ENCODE results near the gene SLCO1B1. TPM values are rescaled to one million over a fixed set of nuclear protein-coding genes. Genes with fewer than 3 reads are reported as not detected.

The SLCO1B1 gene
- total RNA-seq, 1 experiment from 2014 or later, result not detected

DNA sequence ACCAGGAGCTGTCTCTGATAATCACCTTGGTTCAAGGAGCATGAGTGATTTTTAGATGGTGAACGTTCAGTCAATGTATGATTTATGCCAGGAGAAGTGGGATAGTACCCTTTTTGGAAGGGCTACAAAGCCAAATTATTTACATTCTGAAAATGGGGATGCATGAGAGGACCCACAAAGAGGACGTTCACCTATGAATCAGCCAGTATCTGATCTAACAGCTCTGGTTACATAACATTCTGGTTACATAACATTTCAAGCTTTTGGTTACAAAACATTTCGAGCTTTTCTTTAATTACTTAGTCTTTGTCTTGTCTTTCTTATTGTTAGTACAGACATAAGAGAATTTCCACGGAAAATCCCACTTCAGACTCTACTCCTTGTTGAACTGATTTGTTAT, 134.9 kb downstream of the SLCO1B1 start:
- Mint-ChIP-seq H3K9me3 (ENCODE audit: unreplicated experiment) (peaks cover 8% of the 10 kb centered on the region), H3K4me1 (ENCODE audit: insufficient read depth, unreplicated experiment) (no peaks in the 10 kb centered on the region), H3K36me3 (ENCODE audit: insufficient read depth, unreplicated experiment) (no peaks in the 10 kb centered on the region), H3K4me3 (ENCODE audit: unreplicated experiment) (no peak overlapping the region), H3K27ac (ENCODE audit: low read depth, unreplicated experiment) (no peak overlapping the region), H3K27me3 (ENCODE audit: insufficient read depth, unreplicated experiment) (peaks cover 25% of the 10 kb centered on the region)
- POLR2A ChIA-PET, result no interaction called here
- intact Hi-C loops (cut with micrococcal nuclease), result no loop called here
- TF ChIP-seq, protein P1, sequence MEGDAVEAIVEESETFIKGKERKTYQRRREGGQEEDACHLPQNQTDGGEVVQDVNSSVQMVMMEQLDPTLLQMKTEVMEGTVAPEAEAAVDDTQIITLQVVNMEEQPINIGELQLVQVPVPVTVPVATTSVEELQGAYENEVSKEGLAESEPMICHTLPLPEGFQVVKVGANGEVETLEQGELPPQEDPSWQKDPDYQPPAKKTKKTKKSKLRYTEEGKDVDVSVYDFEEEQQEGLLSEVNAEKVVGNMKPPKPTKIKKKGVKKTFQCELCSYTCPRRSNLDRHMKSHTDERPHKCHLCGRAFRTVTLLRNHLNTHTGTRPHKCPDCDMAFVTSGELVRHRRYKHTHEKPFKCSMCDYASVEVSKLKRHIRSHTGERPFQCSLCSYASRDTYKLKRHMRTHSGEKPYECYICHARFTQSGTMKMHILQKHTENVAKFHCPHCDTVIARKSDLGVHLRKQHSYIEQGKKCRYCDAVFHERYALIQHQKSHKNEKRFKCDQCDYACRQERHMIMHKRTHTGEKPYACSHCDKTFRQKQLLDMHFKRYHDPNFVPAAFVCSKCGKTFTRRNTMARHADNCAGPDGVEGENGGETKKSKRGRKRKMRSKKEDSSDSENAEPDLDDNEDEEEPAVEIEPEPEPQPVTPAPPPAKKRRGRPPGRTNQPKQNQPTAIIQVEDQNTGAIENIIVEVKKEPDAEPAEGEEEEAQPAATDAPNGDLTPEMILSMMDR (IDR thresholded peaks at IDR 0.05; ENCODE audit: unreplicated experiment), result no peak
- BruUV-seq (replicated peaks), result no TSS peak
- DNase-seq (ENCODE audit: unreplicated experiment), result no peak
- CTCF ChIA-PET, result interaction anchor here (0.6 to 1.0 kb wide), 2 partner anchors 30 to 295 kb away, joined by 3 read pairs; no protein-coding TSS in a partner anchor

DNA sequence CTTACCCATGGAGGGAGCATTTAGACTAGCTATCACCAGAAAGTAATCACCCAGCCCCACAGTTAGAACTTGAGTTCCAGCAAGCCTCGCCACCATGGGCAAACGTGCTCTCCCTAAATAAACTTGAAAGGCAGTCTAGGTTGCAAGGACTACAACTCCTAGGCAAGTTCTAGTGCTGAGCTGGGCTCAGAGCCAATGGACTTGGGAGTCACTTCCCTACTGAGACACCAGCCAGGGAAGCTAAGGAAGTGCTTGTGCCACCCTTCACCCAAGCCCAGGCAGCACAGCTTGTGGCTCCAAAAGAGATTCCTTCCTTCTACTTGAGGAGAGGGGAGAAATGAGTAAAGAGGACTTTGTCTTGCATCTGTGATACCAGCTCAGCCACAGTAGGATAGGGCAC, 145.8 kb downstream of the SLCO1B1 start:
- Mint-ChIP-seq H3K36me3 (ENCODE audit: insufficient read depth, unreplicated experiment) (no peaks in the 10 kb centered on the region), H3K9me3 (ENCODE audit: unreplicated experiment) (no peaks in the 10 kb centered on the region), H3K4me3 (ENCODE audit: unreplicated experiment) (no peak overlapping the region), H3K27me3 (ENCODE audit: insufficient read depth, unreplicated experiment) (peaks cover 19% of the 10 kb centered on the region), H3K27ac (ENCODE audit: low read depth, unreplicated experiment) (no peak overlapping the region), H3K4me1 (ENCODE audit: insufficient read depth, unreplicated experiment) (no peaks in the 10 kb centered on the region)
- TF ChIP-seq, protein P1 (IDR thresholded peaks at IDR 0.05; ENCODE audit: unreplicated experiment), result no peak
- intact Hi-C loops (cut with micrococcal nuclease), result no loop called here
- peak; percentile 4 for DNase-seq (ENCODE audit: unreplicated experiment)
- CTCF ChIA-PET, result interaction anchor here (0.7 kb wide), 1 partner anchor 712 kb away, joined by 3 read pairs; no protein-coding TSS in a partner anchor
- POLR2A ChIA-PET, result no interaction called here
- BruUV-seq (replicated peaks), result no TSS peak

Other genes with a start within 250 kb of the SLCO1B1 start
- not detected in 2 replicates for gene SLCO1A2, start 203.7 kb downstream of the SLCO1B1 start, total RNA-seq (2022)
- not detected in 2 replicates for gene IAPP, start 241.7 kb downstream of the SLCO1B1 start, total RNA-seq (2022)

All from MCF 10A (cell line).